ENCODE data around the gene CDC42BPG.

Gene CDC42BPG

GRCh38 chr11:64786308-64786707 lies 58.1 kb downstream of the CDC42BPG start:
- DNase-seq: no peak

- no peak for DNase-seq
Observed at GRCh38 chr11:64784813-64785581, 59.5 kb downstream of the CDC42BPG start.

- peak; percentile 100 for DNase-seq
Observed at GRCh38 chr11:64778473-64779298, 65.8 kb downstream of the CDC42BPG start, which contains the start of gene SF1. SF1 (minus strand) TSS chr11:64778542; CDS start chr11:64778392, 150 bp downstream.

- DNase-seq: no peak
Observed at GRCh38 chr11:64778223-64778472, 66.3 kb downstream of the CDC42BPG start.

- DNase-seq: peak; percentile 93
Observed at GRCh38 chr11:64777449-64778222, 66.8 kb downstream of the CDC42BPG start.

GRCh38 chr11:64776875-64777274 lies 67.6 kb downstream of the CDC42BPG start:
- no peak for DNase-seq

GRCh38 chr11:64776425-64776824 lies 68.0 kb downstream of the CDC42BPG start:
- DNase-seq: no peak

- DNase-seq: no peak
Observed at GRCh38 chr11:64774144-64774543, 70.3 kb downstream of the CDC42BPG start.

Measured in femur (tissue), 1 donor.